Measurements from ENCODE around the gene PGAP2. TPM values are rescaled to one million over a fixed set of nuclear protein-coding genes. Genes with fewer than 3 reads are reported as not detected.

The PGAP2 gene
- total and polyA plus RNA-seq, 2 of the 13 experiments (the other 11 are each of a cell fraction or from before 2014, with no cell fraction given), result 21.5 to 47.8 TPM

DNA sequence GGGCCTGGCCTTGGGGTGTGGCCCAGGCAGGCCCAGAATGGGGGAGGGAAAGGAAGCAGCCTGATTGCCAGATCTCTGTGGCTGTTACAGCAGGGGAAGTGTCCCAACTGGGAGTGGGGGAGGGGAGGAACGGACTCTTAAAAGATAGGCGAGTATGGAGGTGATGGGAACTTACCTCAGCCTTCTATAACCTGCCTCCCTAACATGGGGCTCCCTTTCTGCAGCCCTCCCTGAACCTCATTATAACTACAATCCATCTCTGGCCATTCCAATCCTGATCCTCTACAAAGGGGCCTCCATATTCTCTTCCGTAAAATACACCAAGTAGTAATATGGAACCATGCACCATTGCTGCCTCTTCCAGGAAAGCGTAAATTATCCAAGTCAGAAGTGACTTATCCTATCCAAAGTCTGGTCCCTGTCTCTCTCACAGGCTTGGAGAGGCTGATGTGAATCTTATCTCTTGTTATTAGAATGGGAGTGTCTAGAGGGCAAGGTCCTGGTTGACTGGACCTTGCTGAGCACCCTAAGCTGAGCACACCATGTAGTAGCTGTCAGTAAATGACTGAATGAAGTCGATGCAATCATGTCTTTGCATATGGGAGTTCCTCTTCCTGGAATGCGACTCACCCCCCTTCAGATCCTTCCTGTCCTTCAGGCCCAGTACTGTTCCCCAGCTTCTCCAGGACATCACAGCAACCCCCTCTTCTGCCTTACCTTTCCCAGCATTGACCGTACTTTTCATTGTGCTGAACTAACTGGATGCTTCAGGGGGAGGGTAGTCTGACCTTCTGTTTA lies 26.5 kb downstream of the PGAP2 start:
- WGBS (ENCODE audit: low lambda C conversion rate), result 85% methylated on average over 7 of the region's 7 CpGs
- Histone ChIP-seq H3K27ac (ENCODE audit: extremely low read length, insufficient read depth, low read length) (no peak overlapping the region), H2AFZ (ENCODE audit: low read length) (no peak overlapping the region), H4K20me1 (ENCODE audit: insufficient read depth, low read length) (peaks cover 5% of the 10 kb centered on the region; the same call in 1 of the 2 replicates), H3K9me3 (ENCODE audit: low read length) (no peaks in the 10 kb centered on the region), H3K4me2 (ENCODE audit: low read depth, low read length) (no peak overlapping the region), H3K9ac (ENCODE audit: insufficient read depth, low read depth, low read length) (no peak overlapping the region), H3K27me3 (ENCODE audit: control insufficient read depth in 1 of 2, insufficient read depth in 2 of 2, low read length in 2 of 2) (no peaks in the 10 kb centered on the region), H3K4me1 (ENCODE audit: insufficient read depth, low read length) (peaks cover 60% of the 10 kb centered on the region), H3K36me3 (replicated peaks in 1 of 2; ENCODE audit: control insufficient read depth in 1 of 2, insufficient read depth in 2 of 2, low read length in 2 of 2) (peaks cover 4 to 12% of the 10 kb centered on the region in 2 experiments; a peak in 4 of 5 replicates), H3K79me2 (ENCODE audit: insufficient read depth, low read length) (peaks cover 25% of the 10 kb centered on the region), H3K4me3 (replicated peaks in 1 of 3; ENCODE audit: insufficient read depth in 1 of 3, low read depth in 2 of 3, low read length in 3 of 3) (no peak overlapping the region)
- DNase-seq (ENCODE audit: low spot score) (no peak), ATAC-seq (no peak), FAIRE-seq (no peak)
- in situ Hi-C loops (cut with HindIII; ENCODE audit: extremely low pct_ligation_motif_present, low pct_unique_long_range_greater_than_20kb) (no loop called here), intact Hi-C loops (cut with micrococcal nuclease; ENCODE audit: unreplicated experiment) (no loop called here)
- no TSS peak for BruUV-seq (replicated peaks)
- ChIA-PET POLR2A (interaction anchor here (1.3 kb wide), 1 partner anchor 37 kb away, joined by 3 read pairs; the partner anchor contains the start of gene NUP98), CTCF (ENCODE audit: low intra/inter-chr PET ratio, low total read pairs) (no interaction called here)
- TF ChIP-seq ZNF33A (CRISPR knock-in tag; IDR thresholded peaks at IDR 0.05; ENCODE audit: borderline replicate concordance) (no peak), MZF1 (CRISPR knock-in tag; IDR thresholded peaks at IDR 0.05; ENCODE audit: borderline replicate concordance) (no peak)
- TF ChIP-seq, protein P1, sequence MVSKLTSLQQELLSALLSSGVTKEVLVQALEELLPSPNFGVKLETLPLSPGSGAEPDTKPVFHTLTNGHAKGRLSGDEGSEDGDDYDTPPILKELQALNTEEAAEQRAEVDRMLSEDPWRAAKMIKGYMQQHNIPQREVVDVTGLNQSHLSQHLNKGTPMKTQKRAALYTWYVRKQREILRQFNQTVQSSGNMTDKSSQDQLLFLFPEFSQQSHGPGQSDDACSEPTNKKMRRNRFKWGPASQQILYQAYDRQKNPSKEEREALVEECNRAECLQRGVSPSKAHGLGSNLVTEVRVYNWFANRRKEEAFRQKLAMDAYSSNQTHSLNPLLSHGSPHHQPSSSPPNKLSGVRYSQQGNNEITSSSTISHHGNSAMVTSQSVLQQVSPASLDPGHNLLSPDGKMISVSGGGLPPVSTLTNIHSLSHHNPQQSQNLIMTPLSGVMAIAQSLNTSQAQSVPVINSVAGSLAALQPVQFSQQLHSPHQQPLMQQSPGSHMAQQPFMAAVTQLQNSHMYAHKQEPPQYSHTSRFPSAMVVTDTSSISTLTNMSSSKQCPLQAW (CRISPR knock-in tag; IDR thresholded peaks at IDR 0.05), result no peak

DNA sequence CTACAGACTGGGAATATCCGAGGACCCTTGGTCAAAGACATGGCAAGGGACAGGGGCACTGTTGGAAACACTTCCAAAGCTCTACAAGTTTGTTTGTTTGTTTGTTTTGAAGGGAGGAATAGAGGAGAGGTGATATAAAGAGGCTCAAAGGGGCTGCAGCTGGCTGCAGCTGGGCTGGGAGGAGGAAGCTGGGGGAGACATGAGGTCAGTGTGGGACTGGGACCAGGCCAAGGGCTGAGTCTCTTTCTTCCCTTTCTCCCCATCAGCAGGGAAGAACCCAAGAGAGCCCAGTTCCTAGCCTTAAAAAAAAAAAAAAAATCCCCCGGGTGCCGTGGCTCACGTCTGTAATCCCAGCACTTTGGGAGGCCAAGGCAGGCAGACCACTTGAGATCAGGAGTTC lies 27.4 kb downstream of the PGAP2 start:
- H3K36me3 ChIP-seq (replicated peaks in 1 of 2; ENCODE audit: control insufficient read depth in 1 of 2, insufficient read depth in 2 of 2, low read length in 2 of 2), result peaks cover 2 to 7% of the 10 kb centered on the region in 2 experiments; a peak in 4 of 5 replicates
- TF ChIP-seq, protein P2, sequence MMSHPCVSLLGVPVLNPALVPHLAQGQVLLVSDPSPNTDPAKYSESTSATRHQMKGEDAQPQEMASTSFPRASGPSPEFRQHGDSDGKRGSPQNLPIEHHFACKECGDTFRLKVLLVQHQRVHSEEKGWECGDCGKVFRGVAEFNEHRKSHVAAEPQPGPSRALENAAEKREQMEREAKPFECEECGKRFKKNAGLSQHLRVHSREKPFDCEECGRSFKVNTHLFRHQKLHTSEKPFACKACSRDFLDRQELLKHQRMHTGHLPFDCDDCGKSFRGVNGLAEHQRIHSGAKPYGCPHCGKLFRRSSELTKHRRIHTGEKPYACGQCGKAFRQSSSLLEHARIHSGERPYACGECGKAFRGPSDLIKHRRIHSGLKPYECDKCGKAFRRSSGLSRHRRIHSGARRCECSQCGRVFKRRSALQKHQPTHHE (CRISPR knock-in tag; IDR thresholded peaks at IDR 0.05; ENCODE audit: borderline replicate concordance), result no peak
- TF ChIP-seq ZFAT (CRISPR knock-in tag; conservative IDR thresholded peaks at IDR 0.05) (no peak), ZNF761 (CRISPR knock-in tag; conservative IDR thresholded peaks at IDR 0.05) (no peak)
- intact Hi-C loops (cut with micrococcal nuclease; ENCODE audit: unreplicated experiment), result no loop called here
- H3K4me1 ChIP-seq (ENCODE audit: insufficient read depth, low read length), result peaks cover 63% of the 10 kb centered on the region
- in situ Hi-C loops (cut with HindIII; ENCODE audit: extremely low pct_ligation_motif_present, low pct_unique_long_range_greater_than_20kb), result no loop called here
- H2AFZ ChIP-seq (ENCODE audit: low read length), result no peak overlapping the region
- ATAC-seq (no peak), DNase-seq (ENCODE audit: low spot score) (no peak), FAIRE-seq (no peak)
- ChIA-PET POLR2A (no interaction called here), CTCF (ENCODE audit: low intra/inter-chr PET ratio, low total read pairs) (no interaction called here)
- H3K4me3 ChIP-seq (replicated peaks in 1 of 3; ENCODE audit: insufficient read depth in 1 of 3, low read depth in 2 of 3, low read length in 3 of 3), result no peak overlapping the region
- no peaks in the 10 kb centered on the region; a peak in 1 of 5 replicates for H3K27me3 ChIP-seq (ENCODE audit: control insufficient read depth in 1 of 2, insufficient read depth in 2 of 2, low read length in 2 of 2)
- H3K9me3 ChIP-seq (ENCODE audit: low read length), result no peaks in the 10 kb centered on the region
- 90% methylated on average over 4 of the region's 4 CpGs for whole genome bisulfite sequencing (ENCODE audit: low lambda C conversion rate)
- BruUV-seq (replicated peaks), result no TSS peak
- no peak overlapping the region for H3K4me2 ChIP-seq (ENCODE audit: low read depth, low read length)
- no peak overlapping the region for H3K27ac ChIP-seq (ENCODE audit: extremely low read length, insufficient read depth, low read length)
- H4K20me1 ChIP-seq (ENCODE audit: insufficient read depth, low read length), result peaks cover 5% of the 10 kb centered on the region; the same call in 1 of the 2 replicates
- H3K9ac ChIP-seq (ENCODE audit: insufficient read depth, low read depth, low read length), result no peak overlapping the region
- peaks cover 29% of the 10 kb centered on the region for H3K79me2 ChIP-seq (ENCODE audit: insufficient read depth, low read length)

Measured in HepG2 (cell line).